Mucosa of descending colon (tissue), 3 donors: Measurements from ENCODE around the gene PRKAB1. TPM values are rescaled to one million over a fixed set of nuclear protein-coding genes. Genes with fewer than 3 reads are reported as not detected.

Source experiments
- ATAC-seq: fragments of 200-7000 bp; cut with Tn5 transposase; one replicate; pipeline ENCODE4 v1.9.1; 2020; ENCODE audit warnings: mild to moderate bottlenecking, moderate library complexity
- DNase-seq, 3 donors: peaks; one replicate each; pipeline ENCODE4 v3.0.0-alpha.2; 2020
- H3K36me3 ChIP-seq: fragments of 200-600 bp; one replicate; pipeline ENCODE4 v1.8.0; 2021; ENCODE audit warnings: low read depth, mild to moderate bottlenecking
- H3K4me1 ChIP-seq: fragments of 200-600 bp; one replicate; pipeline ENCODE4 v1.8.0; 2021; ENCODE audit warnings: low read depth, mild to moderate bottlenecking
- H3K4me3 ChIP-seq: fragments of 200-600 bp; one replicate; pipeline ENCODE4 v1.8.0; 2021; ENCODE audit warnings: mild to moderate bottlenecking
- H3K9me3 ChIP-seq: fragments of 200-600 bp; one replicate; pipeline ENCODE4 v1.8.0; 2021; ENCODE audit warnings: mild to moderate bottlenecking
- intact Hi-C, 2 donors: fragments of 100-400 bp; cut with DNase I in 1 of 2; cut with micrococcal nuclease in 1 of 2; formaldehyde crosslinking; loops; one replicate each; pipeline versions ENCODE4 v1.11.0 to v1.11.1; 2022; cut with DNase I, micrococcal nuclease
- total RNA-seq, 3 donors: library from RNA; stranded (reverse); fragmentation: NEBNext Ultra II Directional in 2 of 3; extraction: Animal tissue kit (Norgen Biotek cat#: 25700) in 2 of 3; gene quantifications; one replicate each; pipeline versions ENCODE4 v1.2.1 to v1.2.4, GENCODE V29; 2021 to 2023
- TF ChIP-seq, protein P1 (sequence below): fragments of 200-600 bp; IDR thresholded peaks from one replicate; pipeline ENCODE4 v1.8.0; 2022; ENCODE audit warnings: antibody characterized with exemption, mild to moderate bottlenecking
- donor health status: DM: no; HTN: no; CAD: no; lungs with moderate emphysema.
- donor health status: DM: no; HTN: no; CAD: no.
- donor health status: DM: no; HTN: yes; CAD: no.

The PRKAB1 gene
- total RNA-seq, 3 donors from 2014 or later: 63.8 to 127 (median 90.1) TPM

DNA sequence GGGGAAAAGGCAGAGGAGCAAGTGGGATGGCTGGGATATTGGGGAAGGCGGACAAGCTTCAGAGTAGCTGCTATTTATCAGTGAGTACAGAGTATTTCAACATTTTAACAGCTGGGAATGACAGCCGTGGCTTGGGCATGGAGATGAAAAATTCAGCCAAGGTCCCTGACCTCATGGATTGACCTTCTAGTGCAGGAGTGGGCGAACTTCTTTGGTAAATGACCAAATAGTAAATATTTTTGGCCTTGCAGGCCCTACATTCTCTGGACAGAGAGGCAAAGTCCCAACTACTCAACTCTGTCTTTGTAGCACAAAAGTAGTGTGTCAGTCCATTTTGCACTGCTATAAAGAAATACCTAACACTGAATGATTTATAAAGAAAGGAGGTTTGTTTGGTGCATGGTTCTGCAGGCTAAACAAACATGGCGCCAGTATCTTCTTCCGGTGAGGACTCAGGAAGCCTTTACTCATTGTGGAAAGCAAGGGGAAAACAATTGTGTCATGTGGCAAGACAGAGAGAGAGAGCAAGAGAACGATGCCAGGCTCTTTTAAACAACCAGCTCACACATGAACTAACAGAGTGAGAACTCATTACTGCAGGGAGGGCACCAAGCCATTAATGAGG lies 40.8 kb upstream of the PRKAB1 start:
- TF ChIP-seq, protein P1, sequence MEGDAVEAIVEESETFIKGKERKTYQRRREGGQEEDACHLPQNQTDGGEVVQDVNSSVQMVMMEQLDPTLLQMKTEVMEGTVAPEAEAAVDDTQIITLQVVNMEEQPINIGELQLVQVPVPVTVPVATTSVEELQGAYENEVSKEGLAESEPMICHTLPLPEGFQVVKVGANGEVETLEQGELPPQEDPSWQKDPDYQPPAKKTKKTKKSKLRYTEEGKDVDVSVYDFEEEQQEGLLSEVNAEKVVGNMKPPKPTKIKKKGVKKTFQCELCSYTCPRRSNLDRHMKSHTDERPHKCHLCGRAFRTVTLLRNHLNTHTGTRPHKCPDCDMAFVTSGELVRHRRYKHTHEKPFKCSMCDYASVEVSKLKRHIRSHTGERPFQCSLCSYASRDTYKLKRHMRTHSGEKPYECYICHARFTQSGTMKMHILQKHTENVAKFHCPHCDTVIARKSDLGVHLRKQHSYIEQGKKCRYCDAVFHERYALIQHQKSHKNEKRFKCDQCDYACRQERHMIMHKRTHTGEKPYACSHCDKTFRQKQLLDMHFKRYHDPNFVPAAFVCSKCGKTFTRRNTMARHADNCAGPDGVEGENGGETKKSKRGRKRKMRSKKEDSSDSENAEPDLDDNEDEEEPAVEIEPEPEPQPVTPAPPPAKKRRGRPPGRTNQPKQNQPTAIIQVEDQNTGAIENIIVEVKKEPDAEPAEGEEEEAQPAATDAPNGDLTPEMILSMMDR: no peak
- DNase-seq: no peak
- ATAC-seq: no peak

DNA sequence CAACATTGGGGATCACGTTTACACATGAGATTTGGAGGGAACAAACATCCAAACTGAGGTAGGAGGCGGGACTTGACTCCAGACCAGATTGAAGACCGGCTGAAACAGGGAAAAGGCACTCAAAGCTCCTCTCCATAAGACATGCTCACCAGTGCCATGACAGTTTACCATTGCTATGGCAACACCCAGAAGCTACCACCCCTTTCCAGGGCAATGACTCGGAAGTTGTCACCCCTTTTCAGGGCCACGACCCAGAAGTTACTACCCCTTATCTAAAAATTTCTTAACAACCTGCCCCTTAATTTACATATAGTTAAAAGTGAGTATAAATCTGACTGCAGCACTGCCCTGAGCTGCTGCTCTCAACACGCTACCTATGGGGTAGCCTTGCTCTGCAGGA lies 40.2 kb upstream of the PRKAB1 start:
- ATAC-seq: no peak

More for the DNA sequence above, 40.8 kb upstream of the PRKAB1 start:
- Histone ChIP-seq H3K36me3 (no peaks in the 10 kb centered on the region), H3K4me3 (no peak overlapping the region), H3K9me3 (no peaks in the 10 kb centered on the region), H3K4me1 (no peaks in the 10 kb centered on the region)
- intact Hi-C loops: no loop called here

DNA sequence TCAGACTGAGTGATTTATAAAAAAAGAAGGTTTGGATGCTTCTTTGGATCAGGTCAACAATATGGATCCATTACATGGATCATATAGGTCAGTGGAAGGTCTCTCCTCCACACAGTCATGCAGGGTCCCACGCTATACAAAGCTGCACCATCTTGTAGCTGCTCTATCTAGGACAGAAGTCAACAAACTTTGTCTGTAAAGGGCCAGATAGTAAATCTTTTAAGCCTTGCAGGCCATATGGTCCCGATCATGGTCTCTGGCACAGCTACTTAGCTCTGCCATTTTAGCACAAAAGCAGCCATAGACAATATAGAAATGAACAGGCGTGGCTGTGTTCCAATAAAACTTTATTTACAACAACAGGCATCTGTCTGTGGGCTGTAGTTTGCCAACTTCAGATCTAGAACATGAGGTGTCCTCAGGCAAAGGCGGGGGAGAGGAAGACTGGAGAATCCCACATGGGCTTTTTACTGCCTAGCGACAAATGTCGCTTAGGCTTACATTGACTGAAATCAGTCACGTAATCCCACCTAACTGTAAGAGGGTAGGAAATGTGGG lies 37.6 kb upstream of the PRKAB1 start:
- no peaks in the 10 kb centered on the region for H3K9me3 ChIP-seq
- no peaks in the 10 kb centered on the region for H3K4me1 ChIP-seq
- DNase-seq (no peak), ATAC-seq (no peak)
- TF ChIP-seq, protein P1: no peak
- intact Hi-C loops: no loop called here
- no peaks in the 10 kb centered on the region for H3K36me3 ChIP-seq
- no peak overlapping the region for H3K4me3 ChIP-seq

More for the DNA sequence above, 40.2 kb upstream of the PRKAB1 start:
- Histone ChIP-seq H3K9me3 (no peaks in the 10 kb centered on the region), H3K4me1 (no peaks in the 10 kb centered on the region), H3K4me3 (no peak overlapping the region), H3K36me3 (no peaks in the 10 kb centered on the region)
- intact Hi-C loops: no loop called here
- TF ChIP-seq, protein P1: no peak
- DNase-seq: no peak

DNA sequence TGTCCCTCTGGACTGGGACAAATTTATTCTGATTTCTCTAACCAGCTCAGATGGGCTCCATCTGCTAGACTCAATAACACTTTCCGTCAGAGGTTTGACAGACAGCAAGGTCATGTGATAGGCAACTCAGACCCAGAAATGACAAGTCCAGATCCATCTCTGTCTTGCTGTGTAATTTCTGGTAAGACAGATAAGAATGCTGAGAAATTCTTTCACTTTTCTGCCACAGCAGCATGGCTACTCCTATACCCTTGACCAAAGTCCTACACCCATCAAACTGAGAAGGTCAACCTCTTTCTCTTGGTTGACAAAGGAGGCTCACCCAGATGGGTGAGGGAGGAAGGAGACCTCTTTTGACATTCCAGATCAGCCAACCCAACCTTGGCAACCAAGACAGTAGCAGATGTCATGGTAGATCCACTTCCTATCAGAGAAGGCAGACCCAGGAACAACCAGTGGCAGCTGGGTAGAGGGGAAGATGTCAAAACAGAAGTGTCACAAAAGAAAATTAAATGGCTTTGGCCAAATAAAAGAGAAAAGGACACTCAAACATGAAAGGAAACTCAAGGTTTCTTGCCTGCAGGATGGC lies 36.9 kb upstream of the PRKAB1 start:
- H3K9me3 ChIP-seq: no peaks in the 10 kb centered on the region
- H3K4me1 ChIP-seq: no peaks in the 10 kb centered on the region
- intact Hi-C loops: no loop called here
- no peaks in the 10 kb centered on the region for H3K36me3 ChIP-seq
- ATAC-seq (no peak), DNase-seq (no peak)
- no peak overlapping the region for H3K4me3 ChIP-seq
- TF ChIP-seq, protein P1: no peak

DNA sequence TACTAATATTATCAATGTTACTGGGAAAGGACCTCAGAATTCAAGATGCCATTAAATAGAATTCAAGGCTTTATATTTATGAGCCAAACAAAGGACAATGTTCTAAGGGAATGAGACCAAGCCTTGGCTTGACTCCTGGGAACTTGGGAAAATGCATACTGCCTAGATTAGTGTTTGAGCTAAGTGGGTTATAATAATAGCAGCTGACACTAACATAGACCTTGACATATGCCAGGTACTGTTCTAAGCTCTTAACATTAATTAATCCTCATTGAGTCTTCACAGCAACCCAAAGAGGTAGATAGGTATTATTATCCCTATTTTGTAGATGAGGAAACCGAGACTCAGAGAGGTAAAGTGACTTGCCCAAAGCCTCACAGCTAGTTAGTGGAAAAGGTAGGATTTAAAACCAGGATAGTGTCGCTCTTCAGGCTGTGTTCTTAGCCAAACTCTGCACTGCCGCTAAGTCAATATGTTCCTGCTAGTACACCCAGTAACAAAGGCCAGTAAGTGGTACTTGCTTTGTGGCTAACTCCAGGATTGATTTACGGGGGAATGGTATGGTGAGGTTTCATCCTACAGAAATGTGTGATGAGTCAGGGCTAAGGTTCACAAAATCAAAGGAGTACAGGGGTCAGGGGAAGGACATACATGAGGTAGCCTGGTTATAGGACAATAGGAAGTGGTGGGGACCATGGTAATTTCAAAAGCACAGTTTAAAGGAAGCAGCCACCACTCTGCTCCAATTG lies 35.8 kb upstream of the PRKAB1 start:
- TF ChIP-seq, protein P1: no peak
- no peak for ATAC-seq
- intact Hi-C loops: no loop called here
- Histone ChIP-seq H3K36me3 (no peaks in the 10 kb centered on the region), H3K4me3 (no peak overlapping the region), H3K9me3 (no peaks in the 10 kb centered on the region), H3K4me1 (no peaks in the 10 kb centered on the region)
- no peak for DNase-seq
